Measurements from ENCODE around the gene TMEM41A.

DNA sequence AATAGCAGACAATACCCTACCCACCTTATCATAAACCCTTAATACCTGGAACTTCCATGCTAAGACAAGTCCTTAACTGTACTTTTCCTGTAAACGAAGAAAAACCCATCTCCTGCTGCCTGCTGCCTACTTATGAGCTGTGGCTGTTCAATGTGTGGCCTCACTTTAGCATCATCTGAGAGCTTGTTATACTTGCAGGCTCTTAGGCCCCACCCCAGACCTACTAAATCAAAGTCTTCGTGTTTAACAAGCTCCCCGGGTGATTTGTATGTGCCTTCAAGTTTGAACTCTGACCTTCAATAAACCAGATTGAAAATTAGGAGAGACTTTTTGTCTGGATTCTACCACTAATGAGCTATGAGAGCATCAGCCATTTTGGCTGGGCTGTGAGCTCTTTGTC is 29.3 kb downstream of the TMEM41A start:
- TF ChIP-seq YY1 (IDR thresholded peaks at IDR 0.05; ENCODE audit: insufficient read depth, insufficient read length), result no peak
- TF ChIP-seq ZNF274 (IDR thresholded peaks at IDR 0.05; ENCODE audit: low read depth, low read length), result no peak
